HepG2 (cell line): Measurements from ENCODE around the gene SNAPC4. TPM values are rescaled to one million over a fixed set of nuclear protein-coding genes. Genes with fewer than 3 reads are reported as not detected.

ENCODE experiments used
- ATAC-seq: fragments of 200-7000 bp; cut with Tn5 transposase; 3 replicates; pipeline ENCODE4 v1.9.1; 2020; ENCODE audit warnings: mild to moderate bottlenecking, moderate library complexity
- BruUV-seq: library from RNA; stranded (reverse); fragments of 400-500 nt; replicated peaks from 2 replicates; lab custom pipeline; 2021; lab: Mats Ljungman, UMichigan
- CTCF ChIA-PET: fragments of 300-600 bp; formaldehyde crosslinking; extraction: SDS; loops from one replicate; lab custom pipeline; 2021; ENCODE audit warnings: low total read pairs, inconsistent platforms, low intra/inter-chr PET ratio; lab: Yijun Ruan, JAX
- POLR2A ChIA-PET: fragments of 350-600 bp; sonication (Branson Sonifier 250); formaldehyde crosslinking; loops from one replicate; lab custom pipeline; 2020; ENCODE audit warnings: antibody characterized with exemption, inconsistent platforms; lab: Yijun Ruan, JAX
- DNase-seq: peaks from one replicate; pipeline ENCODE4 v3.0.0-alpha.2; 2015; ENCODE audit warnings: low spot score
- FAIRE-seq: peaks from 3 replicates; lab custom pipeline; 2011; peaks lifted over from hg19 to GRCh38; lab: Jason Lieb, UNC
- H2AFZ ChIP-seq: one replicate; pipeline ENCODE4 v1.6.1; 2011; ENCODE audit warnings: low read length, inconsistent platforms
- H3K27ac ChIP-seq: fragments of 300-600 bp; 3 replicates; pipeline ENCODE4 v1.8.0; 2011; ENCODE audit warnings: mixed run types, mild to moderate bottlenecking, mixed read lengths, low read length, inconsistent platforms; ENCODE audit not compliant: insufficient read depth; ENCODE audit errors: extremely low read length
- H3K27me3 ChIP-seq, 2 experiments: fragments of 200-600 bp in 1 of 2; 2 replicates in 1 of 2; 3 replicates in 1 of 2; pipeline versions ENCODE4 v1.6.0 to v1.8.0; 2011; ENCODE audit warnings: low read length in 2 of 2, mild to moderate bottlenecking in 2 of 2, moderate library complexity in 2 of 2, inconsistent platforms in 1 of 2; ENCODE audit not compliant: insufficient read depth in 2 of 2, control insufficient read depth in 1 of 2
- H3K36me3 ChIP-seq, 2 experiments: fragments of 200-600 bp in 1 of 2; replicated peaks in 1 of 2; 2 replicates in 1 of 2; 3 replicates in 1 of 2; pipeline versions ENCODE4 v1.5.1 to v1.8.0; 2011; ENCODE audit warnings: low read length in 2 of 2, inconsistent platforms in 1 of 2; ENCODE audit not compliant: insufficient read depth in 2 of 2, control insufficient read depth in 1 of 2
- H3K4me1 ChIP-seq: 2 replicates; pipeline ENCODE4 v1.5.1; 2012; ENCODE audit warnings: low read length, inconsistent platforms; ENCODE audit not compliant: insufficient read depth
- H3K4me2 ChIP-seq: 2 replicates; pipeline ENCODE4 v1.6.0; 2011; ENCODE audit warnings: low read depth, low read length, inconsistent platforms
- H3K4me3 ChIP-seq, 3 experiments: fragments of 200-600 bp in 1 of 3; sonication (generic), shearing (Covaris generic) in 1 of 3; replicated peaks in 1 of 3; 2 replicates each; pipeline ENCODE4 v1.5.1; 2011 to 2016; ENCODE audit warnings: low read length in 3 of 3, inconsistent platforms in 2 of 3, low read depth in 2 of 3, mild to moderate bottlenecking in 2 of 3, control low read depth in 1 of 3, mixed read lengths in 1 of 3; ENCODE audit not compliant: insufficient read depth in 1 of 3
- H3K79me2 ChIP-seq: one replicate; pipeline ENCODE4 v1.6.1; 2011; ENCODE audit warnings: low read length, inconsistent platforms; ENCODE audit not compliant: insufficient read depth
- H3K9ac ChIP-seq: 2 replicates; pipeline ENCODE4 v1.6.0; 2011; ENCODE audit warnings: mild to moderate bottlenecking, low read depth, low read length, inconsistent platforms; ENCODE audit not compliant: insufficient read depth
- H3K9me3 ChIP-seq: 2 replicates; pipeline ENCODE4 v1.5.1; 2012; ENCODE audit warnings: mild to moderate bottlenecking, low read length
- H4K20me1 ChIP-seq: 2 replicates; pipeline ENCODE4 v1.6.0; 2011; ENCODE audit warnings: inconsistent platforms, mild to moderate bottlenecking, low read length, moderate library complexity; ENCODE audit not compliant: insufficient read depth
- CBX5 ChIP-seq: sonication (generic); formaldehyde crosslinking; IDR thresholded peaks from 2 replicates; pipeline ENCODE4 v1.4.0; 2020; ENCODE audit warnings: missing genetic modification reagents, borderline replicate concordance
- CREBL2 ChIP-seq: sonication (generic); formaldehyde crosslinking; IDR thresholded peaks from 2 replicates; pipeline ENCODE4 v1.8.1; 2023; ENCODE audit warnings: missing genetic modification reagents, mild to moderate bottlenecking, borderline replicate concordance
- FOXO4 ChIP-seq: sonication (generic); formaldehyde crosslinking; conservative IDR thresholded peaks from 2 replicates; pipeline ENCODE4 v1.8.1; 2023; ENCODE audit warnings: missing genetic modification reagents
- KMT2A ChIP-seq: sonication (generic); formaldehyde crosslinking; IDR thresholded peaks from 2 replicates; pipeline ENCODE4 v1.4.0; 2020; ENCODE audit warnings: missing genetic modification reagents
- NFIC ChIP-seq: IDR thresholded peaks from 2 replicates; pipeline ENCODE4 v1.6.1; 2012; ENCODE audit warnings: mild to moderate bottlenecking, low read length, inconsistent platforms
- NR2F2 ChIP-seq: IDR thresholded peaks from 2 replicates; pipeline ENCODE4 v1.6.1; 2012; ENCODE audit warnings: low read depth, inconsistent platforms, borderline replicate concordance
- SNAI1 ChIP-seq: sonication (generic); formaldehyde crosslinking; IDR thresholded peaks from 2 replicates; pipeline ENCODE4 v1.5.0; 2020; ENCODE audit warnings: mild to moderate bottlenecking, missing genetic modification reagents, borderline replicate concordance
- ZBTB4 ChIP-seq: sonication (generic); formaldehyde crosslinking; IDR thresholded peaks from 2 replicates; pipeline ENCODE4 v1.4.0; 2020; ENCODE audit warnings: missing genetic modification reagents, mild to moderate bottlenecking, borderline replicate concordance
- ZNF232 ChIP-seq: sonication (generic); formaldehyde crosslinking; IDR thresholded peaks from 2 replicates; pipeline ENCODE4 v1.4.0; 2020; ENCODE audit warnings: missing genetic modification reagents, borderline replicate concordance
- ZNF597 ChIP-seq: sonication (generic); formaldehyde crosslinking; IDR thresholded peaks from 2 replicates; pipeline ENCODE4 v1.5.0; 2020; ENCODE audit warnings: missing genetic modification reagents
- ZNF766 ChIP-seq: sonication (generic); formaldehyde crosslinking; IDR thresholded peaks from 2 replicates; pipeline ENCODE4 v1.5.0; 2020; ENCODE audit warnings: missing genetic modification reagents, borderline replicate concordance
- WGBS: methylation state at CpG from one replicate; pipeline ENCODE4 v1.1.6; 2017; ENCODE audit warnings: low lambda C conversion rate; 5-methylcytosine and 5-hydroxymethylcytosine counted together
- in situ Hi-C: cut with HindIII; loops from 2 replicates; pipeline ENCODE4 v1.10.0; 2017; ENCODE audit warnings: low pct_unique_long_range_greater_than_20kb; ENCODE audit not compliant: extremely low pct_ligation_motif_present
- intact Hi-C: fragments of 100-400 bp; cut with micrococcal nuclease; formaldehyde crosslinking; loops from one replicate; pipeline ENCODE4 v1.10.0; 2022; ENCODE audit not compliant: unreplicated experiment
- polyA plus RNA-seq, 8 experiments: library from polyadenylated mRNA; depleted of rRNA in 3 of 8; stranded (reverse) in 7 of 8; unstranded in 1 of 8; fragments of >200 nt; fragmentation: Illumina TruSeq in 4 of 8; extraction: Trizol in 4 of 8; gene quantifications; 2 replicates each; pipeline versions ENCODE4 v1.2.1 to v1.2.3, GENCODE V29; 2011 to 2016; ENCODE audit warnings: low read depth in 4 of 8, missing spikeins in 1 of 8, mixed read lengths in 1 of 8; ENCODE audit not compliant: insufficient read depth in 1 of 8
- total RNA-seq, 5 experiments: library from RNA; depleted of rRNA; stranded (reverse); fragments of >200 nt; fragmentation: Illumina TruSeq; extraction: Trizol; gene quantifications; 2 replicates each; pipeline ENCODE4 v1.2.3, GENCODE V29; 2016; ENCODE audit warnings: low read depth in 1 of 5
- TF ChIP-seq, protein P1 (sequence below): sonication (generic); formaldehyde crosslinking; IDR thresholded peaks from 2 replicates; pipeline ENCODE4 v1.4.0; 2020; ENCODE audit warnings: mild to moderate bottlenecking, missing genetic modification reagents
- TF ChIP-seq, protein P2 (sequence below), 2 experiments: sonication (generic) in 1 of 2; formaldehyde crosslinking in 1 of 2; IDR thresholded peaks; 2 replicates each; pipeline versions ENCODE4 v1.5.1 to v1.6.1; 2011 to 2020; ENCODE audit warnings: borderline replicate concordance in 1 of 2, low read depth in 1 of 2, low read length in 1 of 2, mild to moderate bottlenecking in 1 of 2, missing genetic modification reagents in 1 of 2, moderate library complexity in 1 of 2
- TF ChIP-seq, protein P3 (sequence below): IDR thresholded peaks from 2 replicates; pipeline ENCODE4 v1.6.1; 2016; ENCODE audit warnings: missing biosample characterization, missing genetic modification reagents, low read depth

Gene SNAPC4
- total and polyA plus RNA-seq, 2 of the 13 experiments (the other 11 are each of a cell fraction or from before 2014, with no cell fraction given) = 2.0 to 6.0 TPM

- H4K20me1 ChIP-seq = peaks cover 6% of the 10 kb centered on the region
- POLR2A ChIA-PET = no interaction called here
- H3K4me2 ChIP-seq = no peak overlapping the region
- ATAC-seq (no peak), DNase-seq (no peak), FAIRE-seq (no peak)
- 99% methylated on average over 8 of the region's 8 CpGs for WGBS
- in situ Hi-C loops = no loop called here
- H3K79me2 ChIP-seq = peaks cover 23% of the 10 kb centered on the region
- H3K36me3 ChIP-seq = peaks cover 40 to 72% of the 10 kb centered on the region in 2 experiments
- no peak overlapping the region for H3K9ac ChIP-seq
- H3K4me3 ChIP-seq = no peak overlapping the region
- intact Hi-C loops = no loop called here
- no peaks in the 10 kb centered on the region; a peak in 1 of 5 replicates for H3K27me3 ChIP-seq
- no TSS peak for BruUV-seq
- no peaks in the 10 kb centered on the region for H3K9me3 ChIP-seq
- CTCF ChIA-PET = no interaction called here
- H3K4me1 ChIP-seq = peaks cover 15% of the 10 kb centered on the region
- H2AFZ ChIP-seq = no peak overlapping the region
- H3K27ac ChIP-seq = no peak overlapping the region
- TF ChIP-seq FOXO4 (CRISPR knock-in tag) (no peak), SNAI1 (CRISPR knock-in tag) (no peak), KMT2A (CRISPR knock-in tag) (no peak), ZNF232 (CRISPR knock-in tag) (no peak), NR2F2 (no peak), NFIC (no peak), ZNF766 (CRISPR knock-in tag) (no peak), CBX5 (CRISPR knock-in tag) (no peak), ZNF597 (no peak), CREBL2 (CRISPR knock-in tag) (no peak), ZBTB4 (CRISPR knock-in tag) (no peak)
- TF ChIP-seq, protein P1, sequence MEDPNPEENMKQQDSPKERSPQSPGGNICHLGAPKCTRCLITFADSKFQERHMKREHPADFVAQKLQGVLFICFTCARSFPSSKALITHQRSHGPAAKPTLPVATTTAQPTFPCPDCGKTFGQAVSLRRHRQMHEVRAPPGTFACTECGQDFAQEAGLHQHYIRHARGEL (CRISPR knock-in tag) = no peak
- TF ChIP-seq, protein P2, sequence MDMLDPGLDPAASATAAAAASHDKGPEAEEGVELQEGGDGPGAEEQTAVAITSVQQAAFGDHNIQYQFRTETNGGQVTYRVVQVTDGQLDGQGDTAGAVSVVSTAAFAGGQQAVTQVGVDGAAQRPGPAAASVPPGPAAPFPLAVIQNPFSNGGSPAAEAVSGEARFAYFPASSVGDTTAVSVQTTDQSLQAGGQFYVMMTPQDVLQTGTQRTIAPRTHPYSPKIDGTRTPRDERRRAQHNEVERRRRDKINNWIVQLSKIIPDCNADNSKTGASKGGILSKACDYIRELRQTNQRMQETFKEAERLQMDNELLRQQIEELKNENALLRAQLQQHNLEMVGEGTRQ (IDR thresholded peaks at IDR 0.05; ENCODE audit: low read depth, low read length) = no peak
- TF ChIP-seq, protein P2 (CRISPR knock-in tag; IDR thresholded peaks at IDR 0.05; ENCODE audit: borderline replicate concordance) = no peak
- TF ChIP-seq, protein P3, sequence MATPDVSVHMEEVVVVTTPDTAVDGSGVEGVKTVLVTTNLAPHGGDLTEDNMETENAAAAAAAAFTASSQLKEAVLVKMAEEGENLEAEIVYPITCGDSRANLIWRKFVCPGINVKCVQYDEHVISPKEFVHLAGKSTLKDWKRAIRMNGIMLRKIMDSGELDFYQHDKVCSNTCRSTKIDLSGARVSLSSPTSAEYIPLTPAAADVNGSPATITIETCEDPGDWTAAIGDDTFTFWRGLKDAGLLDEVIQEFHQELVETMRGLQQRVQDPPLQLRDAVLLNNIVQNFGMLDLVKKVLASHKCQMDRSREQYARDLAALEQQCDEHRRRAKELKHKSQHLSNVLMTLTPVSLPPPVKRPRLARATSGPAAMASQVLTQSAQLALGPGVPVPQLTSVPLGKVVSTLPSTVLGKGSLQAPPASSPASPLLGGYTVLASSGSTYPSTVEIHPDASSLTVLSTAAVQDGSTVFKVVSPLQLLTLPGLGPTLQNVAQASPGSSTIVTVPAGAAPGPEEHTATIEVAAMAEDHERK (CRISPR knock-in tag) = no peak
Measured at GRCh38 chr9:136416427-136416826, 16.5 kb upstream of the SNAPC4 start.
